Glutamatergic neuron (in vitro differentiated cells): ENCODE measurements around the gene OSBPL6. TPM values are rescaled to one million over a fixed set of nuclear protein-coding genes. Genes with fewer than 3 reads are reported as not detected.

ENCODE experiments used
- DNase-seq: peaks from one replicate; pipeline ENCODE4 v3.0.0; 2022
- H3K27ac Mint-ChIP-seq: one replicate; pipeline ENCODE4 v1.8.0; 2020; ENCODE audit warnings: mild to moderate bottlenecking, mixed read lengths, inconsistent platforms; ENCODE audit not compliant: unreplicated experiment
- H3K27me3 Mint-ChIP-seq: one replicate; pipeline ENCODE4 v1.8.0; 2020; ENCODE audit warnings: mild to moderate bottlenecking, moderate library complexity, mixed read lengths, inconsistent platforms; ENCODE audit not compliant: unreplicated experiment
- H3K36me3 Mint-ChIP-seq: one replicate; pipeline ENCODE4 v1.8.0; 2020; ENCODE audit warnings: mild to moderate bottlenecking, mixed read lengths, inconsistent platforms; ENCODE audit not compliant: unreplicated experiment
- H3K4me1 Mint-ChIP-seq: one replicate; pipeline ENCODE4 v1.8.0; 2020; ENCODE audit warnings: mild to moderate bottlenecking, low read depth, mixed read lengths, inconsistent platforms; ENCODE audit not compliant: unreplicated experiment
- H3K4me3 Mint-ChIP-seq: one replicate; pipeline ENCODE4 v1.8.0; 2020; ENCODE audit warnings: mild to moderate bottlenecking, mixed read lengths, inconsistent platforms; ENCODE audit not compliant: unreplicated experiment
- H3K9me3 Mint-ChIP-seq: one replicate; pipeline ENCODE4 v1.8.0; 2020; ENCODE audit warnings: mild to moderate bottlenecking, moderate library complexity, mixed read lengths, inconsistent platforms; ENCODE audit not compliant: unreplicated experiment
- total RNA-seq: library from RNA; stranded (reverse); fragmentation: NEBNext Ultra II Directional; extraction: Animal tissue kit (Norgen Biotek cat#: 25700); gene quantifications from one replicate; pipeline ENCODE4 v1.2.1, GENCODE V29; 2021; ENCODE audit not compliant: unreplicated experiment
- TF ChIP-seq, protein P1 (sequence below): fragments of 200-600 bp; sonication (generic); IDR thresholded peaks from one replicate; pipeline ENCODE4 v1.5.0; 2021; ENCODE audit not compliant: partially characterized antibody, unreplicated experiment

Gene OSBPL6
- total RNA-seq, 1 donor from 2014 or later, result 14.4 TPM

GRCh38 chr2:178279142-178279541, 84.8 kb downstream of the OSBPL6 start:
- Mint-ChIP-seq H3K4me1 (peaks cover 5% of the 10 kb centered on the region), H3K27me3 (peaks cover 2% of the 10 kb centered on the region), H3K4me3 (no peak overlapping the region), H3K27ac (no peak overlapping the region), H3K36me3 (no peaks in the 10 kb centered on the region), H3K9me3 (peaks cover 2% of the 10 kb centered on the region)
- TF ChIP-seq, protein P1, sequence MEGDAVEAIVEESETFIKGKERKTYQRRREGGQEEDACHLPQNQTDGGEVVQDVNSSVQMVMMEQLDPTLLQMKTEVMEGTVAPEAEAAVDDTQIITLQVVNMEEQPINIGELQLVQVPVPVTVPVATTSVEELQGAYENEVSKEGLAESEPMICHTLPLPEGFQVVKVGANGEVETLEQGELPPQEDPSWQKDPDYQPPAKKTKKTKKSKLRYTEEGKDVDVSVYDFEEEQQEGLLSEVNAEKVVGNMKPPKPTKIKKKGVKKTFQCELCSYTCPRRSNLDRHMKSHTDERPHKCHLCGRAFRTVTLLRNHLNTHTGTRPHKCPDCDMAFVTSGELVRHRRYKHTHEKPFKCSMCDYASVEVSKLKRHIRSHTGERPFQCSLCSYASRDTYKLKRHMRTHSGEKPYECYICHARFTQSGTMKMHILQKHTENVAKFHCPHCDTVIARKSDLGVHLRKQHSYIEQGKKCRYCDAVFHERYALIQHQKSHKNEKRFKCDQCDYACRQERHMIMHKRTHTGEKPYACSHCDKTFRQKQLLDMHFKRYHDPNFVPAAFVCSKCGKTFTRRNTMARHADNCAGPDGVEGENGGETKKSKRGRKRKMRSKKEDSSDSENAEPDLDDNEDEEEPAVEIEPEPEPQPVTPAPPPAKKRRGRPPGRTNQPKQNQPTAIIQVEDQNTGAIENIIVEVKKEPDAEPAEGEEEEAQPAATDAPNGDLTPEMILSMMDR, result no peak
- DNase-seq, result no peak

DNA sequence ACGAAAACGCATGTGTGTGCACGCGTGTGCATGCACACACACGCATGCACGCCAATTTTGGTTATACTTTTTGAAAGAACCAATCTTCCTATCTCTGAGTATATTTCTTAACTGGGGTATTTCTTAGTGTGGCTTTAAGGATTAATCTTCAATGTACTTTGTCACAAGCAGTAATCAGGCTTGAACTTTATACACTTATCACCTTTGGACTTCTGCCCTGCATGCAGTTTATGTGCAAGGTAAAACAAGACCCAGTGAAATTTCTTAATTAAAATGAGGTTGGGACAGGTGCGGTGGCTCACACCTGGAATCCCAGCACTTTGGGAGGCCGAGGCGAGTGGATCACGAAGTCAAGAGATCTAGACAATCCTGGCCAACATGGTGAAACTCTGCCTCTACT, 85.3 kb downstream of the OSBPL6 start:
- Mint-ChIP-seq H3K36me3 (no peaks in the 10 kb centered on the region), H3K9me3 (peaks cover 2% of the 10 kb centered on the region), H3K4me3 (no peak overlapping the region), H3K27me3 (peaks cover 2% of the 10 kb centered on the region), H3K4me1 (peaks cover 5% of the 10 kb centered on the region), H3K27ac (no peak overlapping the region)
- TF ChIP-seq, protein P1, result no peak
- no peak for DNase-seq

DNA sequence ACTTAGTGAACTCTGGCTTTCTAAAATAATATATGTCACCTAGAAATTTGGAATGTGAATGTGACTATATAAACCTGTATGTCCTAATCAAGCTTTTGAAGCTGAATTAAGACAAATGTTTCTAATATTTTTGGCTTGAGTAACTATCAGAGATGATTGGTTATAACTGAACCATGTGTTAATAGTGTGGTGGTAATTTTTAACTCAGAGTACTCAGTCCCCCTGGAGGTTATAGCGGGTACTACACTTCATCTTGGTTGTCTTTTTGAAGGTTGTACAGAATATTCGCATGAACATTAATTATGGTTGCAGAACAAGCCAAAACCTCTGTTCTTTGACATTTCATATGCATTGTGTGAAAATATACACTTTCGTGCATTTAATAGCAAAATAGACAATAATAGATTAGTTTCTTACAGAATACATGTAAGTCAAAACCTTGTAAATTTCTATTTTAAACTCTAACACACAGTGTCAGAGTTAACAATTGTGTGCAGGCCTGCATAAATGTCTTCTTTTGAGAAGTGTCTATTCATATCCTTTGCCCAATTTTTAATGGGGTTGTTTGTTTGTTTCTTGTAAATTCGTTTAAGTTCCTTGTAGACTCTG, 86.0 kb downstream of the OSBPL6 start:
- DNase-seq, result no peak
- no peaks in the 10 kb centered on the region for H3K36me3 Mint-ChIP-seq
- H3K9me3 Mint-ChIP-seq, result no peaks in the 10 kb centered on the region
- H3K27ac Mint-ChIP-seq, result no peak overlapping the region
- H3K4me3 Mint-ChIP-seq, result no peak overlapping the region
- peaks cover 5% of the 10 kb centered on the region for H3K4me1 Mint-ChIP-seq
- TF ChIP-seq, protein P1, result peak; percentile 98
- no peaks in the 10 kb centered on the region for H3K27me3 Mint-ChIP-seq

DNA sequence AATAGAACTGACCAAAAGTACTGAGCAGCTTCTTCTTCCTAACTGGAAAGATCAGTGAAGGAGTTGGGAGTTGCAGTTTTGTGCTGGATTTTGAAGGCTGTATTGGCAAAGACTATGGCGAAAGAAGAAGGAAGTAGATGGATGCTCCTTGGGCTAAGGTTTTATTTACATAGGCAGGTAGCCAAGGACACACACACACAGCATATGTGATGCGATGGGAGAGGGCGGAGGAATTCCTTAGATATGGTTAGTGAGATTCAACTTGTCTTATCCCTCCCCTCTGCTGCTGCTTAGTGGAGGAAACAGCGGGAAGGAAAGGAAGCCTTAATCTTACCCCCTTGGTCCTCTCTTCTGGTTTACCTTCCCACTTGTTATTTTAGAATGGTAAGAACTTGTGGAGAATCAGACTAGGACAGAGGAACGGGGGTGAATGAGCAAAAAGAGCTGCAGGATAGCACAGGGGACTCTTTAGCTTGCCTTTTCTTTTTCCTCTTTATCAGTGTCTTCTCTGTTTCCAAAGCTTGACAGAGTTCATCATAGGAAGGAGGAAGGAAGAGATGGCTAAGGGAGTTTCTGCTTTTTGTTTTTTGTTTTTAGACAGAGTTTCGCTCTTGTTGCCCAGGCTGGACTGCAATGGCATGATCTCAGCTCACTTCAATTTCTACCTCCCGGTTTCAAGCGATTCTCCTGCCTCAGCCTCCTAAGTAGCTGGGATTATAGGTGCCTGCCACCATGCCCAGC, 87.9 kb downstream of the OSBPL6 start:
- Mint-ChIP-seq H3K4me1 (peaks cover 5% of the 10 kb centered on the region), H3K27me3 (no peaks in the 10 kb centered on the region), H3K36me3 (no peaks in the 10 kb centered on the region), H3K4me3 (no peak overlapping the region), H3K27ac (no peak overlapping the region), H3K9me3 (no peaks in the 10 kb centered on the region)
- TF ChIP-seq, protein P1, result no peak
- DNase-seq, result no peak

DNA sequence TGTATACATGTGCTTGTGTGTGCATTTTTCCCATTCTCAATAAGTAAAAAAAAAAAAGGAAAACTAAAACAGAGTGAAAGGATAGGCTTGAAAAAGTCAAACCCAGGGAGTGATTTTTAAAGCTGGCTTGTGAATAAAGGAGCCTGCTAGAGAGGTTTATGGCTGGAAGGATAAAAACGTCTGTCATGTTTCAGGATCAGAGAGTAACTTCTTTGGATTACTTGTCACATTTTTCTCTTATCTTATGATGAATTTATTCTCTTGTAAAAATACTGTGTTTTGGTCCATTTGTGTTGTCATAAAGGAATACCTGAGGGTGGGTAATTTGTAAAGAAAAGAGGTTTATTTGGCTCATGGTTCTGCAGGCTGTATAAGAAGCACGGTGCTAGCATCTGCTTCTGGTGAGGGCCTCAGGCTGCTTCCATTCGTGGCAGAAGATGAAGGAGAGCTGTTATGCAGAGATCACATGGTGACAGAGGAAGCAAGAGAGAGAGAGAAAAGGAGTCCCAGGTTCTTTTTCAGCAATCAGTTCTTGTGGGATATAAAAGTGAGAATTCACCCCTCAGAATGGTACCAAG, 89.1 kb downstream of the OSBPL6 start:
- DNase-seq, result no peak
- TF ChIP-seq, protein P1, result no peak
- Mint-ChIP-seq H3K27me3 (no peaks in the 10 kb centered on the region), H3K4me3 (no peak overlapping the region), H3K4me1 (no peaks in the 10 kb centered on the region), H3K9me3 (no peaks in the 10 kb centered on the region), H3K27ac (no peak overlapping the region), H3K36me3 (no peaks in the 10 kb centered on the region)
